ENCODE results near the gene MAP3K5. TPM values are rescaled to one million over a fixed set of nuclear protein-coding genes. Genes with fewer than 3 reads are reported as not detected.

The MAP3K5 gene
- total RNA-seq, 3 donors from 2014 or later (not counting 1 experiment from before 2014, with no cell fraction given) = 19.7 to 36.7 (median 35.4) TPM

GRCh38 chr6:136754820-136755219, 37.5 kb downstream of the MAP3K5 start:
- TF ChIP-seq CTCF (IDR thresholded peaks at IDR 0.05) = no peak
- Mint-ChIP-seq H3K9me3 (no peaks in the 10 kb centered on the region), H3K4me1 (peaks cover 46 to 60% of the 10 kb centered on the region in 2 donors), H3K4me3 (no peak overlapping the region), H3K27me3 (ENCODE audit: low read depth in 2 of 2) (no peaks in the 10 kb centered on the region), H3K27ac (no peak overlapping the region), H3K36me3 (no peaks in the 10 kb centered on the region)
- intact Hi-C loops (cut with micrococcal nuclease) = no loop called here
- Histone ChIP-seq H3K4me1 (ENCODE audit: control insufficient read depth, insufficient read depth, low read length) (peaks cover 31% of the 10 kb centered on the region), H3K4me3 (ENCODE audit: low read length) (no peak overlapping the region), H3K9me3 (ENCODE audit: control insufficient read depth, insufficient read depth, low read length) (no peaks in the 10 kb centered on the region), H3K27me3 (ENCODE audit: control insufficient read depth, insufficient read depth, low read length) (no peaks in the 10 kb centered on the region), H3K36me3 (ENCODE audit: control insufficient read depth, insufficient read depth, low read length) (no peaks in the 10 kb centered on the region), H3K27ac (ENCODE audit: low read length) (no peak overlapping the region)
- ATAC-seq = no peak
- whole genome bisulfite sequencing (ENCODE audit: insufficient coverage) = 95% methylated on average over 7 of the region's 7 CpGs
- no peak for DNase-seq

DNA sequence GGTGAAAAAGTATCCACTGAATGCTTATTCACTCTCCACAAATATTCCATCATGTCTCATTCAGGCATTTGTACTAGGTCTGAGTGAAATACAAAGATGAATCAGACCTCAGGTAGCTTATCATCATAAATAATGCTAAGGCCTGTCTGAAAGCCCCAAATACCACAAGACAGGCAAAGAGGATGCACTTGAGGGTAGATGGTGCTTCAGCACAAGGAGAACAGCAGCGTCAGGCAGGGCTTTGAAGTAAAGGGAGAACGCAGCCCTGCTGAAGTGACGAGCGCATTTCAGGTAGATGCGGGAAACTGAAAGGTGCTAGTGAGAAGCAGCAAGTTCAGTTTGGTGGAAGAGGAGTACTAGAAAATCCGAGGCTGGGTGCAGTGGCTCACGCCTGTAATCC, 38.7 kb downstream of the MAP3K5 start:
- intact Hi-C loops (cut with micrococcal nuclease) = no loop called here
- peaks cover 53 to 66% of the 10 kb centered on the region in 2 donors for H3K4me1 Mint-ChIP-seq
- WGBS (ENCODE audit: insufficient coverage) = 51% methylated on average over 7 of the region's 7 CpGs
- peaks cover 35% of the 10 kb centered on the region for H3K4me1 ChIP-seq (ENCODE audit: control insufficient read depth, insufficient read depth, low read length)
- no peaks in the 10 kb centered on the region for H3K36me3 ChIP-seq (ENCODE audit: control insufficient read depth, insufficient read depth, low read length)
- H3K27me3 Mint-ChIP-seq (ENCODE audit: low read depth in 2 of 2) = no peaks in the 10 kb centered on the region
- no peak overlapping the region for H3K4me3 Mint-ChIP-seq
- no peak overlapping the region for H3K4me3 ChIP-seq (ENCODE audit: low read length)
- H3K27ac ChIP-seq (ENCODE audit: low read length) = no peak overlapping the region
- no peaks in the 10 kb centered on the region for H3K36me3 Mint-ChIP-seq
- H3K9me3 Mint-ChIP-seq = no peaks in the 10 kb centered on the region
- H3K27me3 ChIP-seq (ENCODE audit: control insufficient read depth, insufficient read depth, low read length) = no peaks in the 10 kb centered on the region
- peak in 1 of 2 donors; percentile 88 for DNase-seq
- peak; percentile 47 to 66 (median 49) for ATAC-seq
- no peak for TF ChIP-seq CTCF (IDR thresholded peaks at IDR 0.05)
- no peaks in the 10 kb centered on the region for H3K9me3 ChIP-seq (ENCODE audit: control insufficient read depth, insufficient read depth, low read length)
- peak overlapping the region; percentile 74 to 85 for H3K27ac Mint-ChIP-seq

- H3K4me3 Mint-ChIP-seq = no peak overlapping the region
- intact Hi-C loops (cut with micrococcal nuclease) = no loop called here
Observed at GRCh38 chr6:136752554-136752953, 39.7 kb downstream of the MAP3K5 start.

More at GRCh38 chr6:136752554-136752953, 39.7 kb downstream of the MAP3K5 start:
- H3K36me3 Mint-ChIP-seq = no peaks in the 10 kb centered on the region
- peak overlapping the region; percentile 74 to 85 for H3K27ac Mint-ChIP-seq
- ATAC-seq = peak in 1 of 3 donors; percentile 38
- Histone ChIP-seq H3K4me1 (ENCODE audit: control insufficient read depth, insufficient read depth, low read length) (peaks cover 35% of the 10 kb centered on the region), H3K36me3 (ENCODE audit: control insufficient read depth, insufficient read depth, low read length) (no peaks in the 10 kb centered on the region), H3K27me3 (ENCODE audit: control insufficient read depth, insufficient read depth, low read length) (no peaks in the 10 kb centered on the region), H3K27ac (ENCODE audit: low read length) (peak overlapping the region; percentile 39), H3K9me3 (ENCODE audit: control insufficient read depth, insufficient read depth, low read length) (no peaks in the 10 kb centered on the region), H3K4me3 (ENCODE audit: low read length) (no peak overlapping the region)
- DNase-seq = no peak
- H3K27me3 Mint-ChIP-seq (ENCODE audit: low read depth in 2 of 2) = no peaks in the 10 kb centered on the region
- TF ChIP-seq CTCF (IDR thresholded peaks at IDR 0.05) = no peak
- no peaks in the 10 kb centered on the region for H3K9me3 Mint-ChIP-seq
- WGBS (ENCODE audit: insufficient coverage) = 59% methylated on average over 5 of the region's 7 CpGs
- H3K4me1 Mint-ChIP-seq = peaks cover 64 to 66% of the 10 kb centered on the region in 2 donors

Measured in natural killer cell (primary cell).